ENCODE data around the gene ERICH6.

Gene ERICH6

DNA sequence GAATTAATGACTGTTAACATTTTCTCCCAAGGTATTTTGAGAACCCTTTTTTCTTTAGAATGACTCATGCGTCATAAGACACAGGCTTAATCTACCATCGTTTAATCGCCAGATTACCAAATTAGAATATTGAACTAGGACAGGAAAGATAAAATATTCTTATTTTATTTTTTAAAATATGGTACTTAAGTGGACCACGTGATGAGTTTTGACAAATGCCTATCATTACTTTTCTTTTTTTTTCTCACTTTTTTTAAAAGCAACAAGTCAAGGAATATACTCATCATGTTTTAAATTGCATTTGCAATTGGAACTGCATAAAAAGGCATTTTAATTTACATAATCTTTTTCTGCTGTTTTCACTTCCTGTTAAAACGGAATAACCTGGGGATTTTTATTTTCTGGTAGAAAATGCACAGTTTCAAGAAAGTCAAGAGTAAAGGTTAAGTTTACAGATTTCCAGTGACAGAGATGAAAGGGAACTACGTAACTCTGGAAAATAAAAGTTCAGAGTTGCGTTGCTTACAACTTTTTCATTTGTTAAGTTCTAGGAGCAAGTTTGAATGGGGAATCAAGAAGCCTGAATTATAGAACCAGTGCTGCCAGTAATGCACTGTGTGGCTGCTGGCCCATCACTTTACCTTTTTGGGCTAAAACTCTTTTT lies 35.6 kb upstream of the ERICH6 start:
- TF ChIP-seq, protein P1, sequence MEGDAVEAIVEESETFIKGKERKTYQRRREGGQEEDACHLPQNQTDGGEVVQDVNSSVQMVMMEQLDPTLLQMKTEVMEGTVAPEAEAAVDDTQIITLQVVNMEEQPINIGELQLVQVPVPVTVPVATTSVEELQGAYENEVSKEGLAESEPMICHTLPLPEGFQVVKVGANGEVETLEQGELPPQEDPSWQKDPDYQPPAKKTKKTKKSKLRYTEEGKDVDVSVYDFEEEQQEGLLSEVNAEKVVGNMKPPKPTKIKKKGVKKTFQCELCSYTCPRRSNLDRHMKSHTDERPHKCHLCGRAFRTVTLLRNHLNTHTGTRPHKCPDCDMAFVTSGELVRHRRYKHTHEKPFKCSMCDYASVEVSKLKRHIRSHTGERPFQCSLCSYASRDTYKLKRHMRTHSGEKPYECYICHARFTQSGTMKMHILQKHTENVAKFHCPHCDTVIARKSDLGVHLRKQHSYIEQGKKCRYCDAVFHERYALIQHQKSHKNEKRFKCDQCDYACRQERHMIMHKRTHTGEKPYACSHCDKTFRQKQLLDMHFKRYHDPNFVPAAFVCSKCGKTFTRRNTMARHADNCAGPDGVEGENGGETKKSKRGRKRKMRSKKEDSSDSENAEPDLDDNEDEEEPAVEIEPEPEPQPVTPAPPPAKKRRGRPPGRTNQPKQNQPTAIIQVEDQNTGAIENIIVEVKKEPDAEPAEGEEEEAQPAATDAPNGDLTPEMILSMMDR (IDR thresholded peaks at IDR 0.05; ENCODE audit: low read depth, low read length): no peak

DNA sequence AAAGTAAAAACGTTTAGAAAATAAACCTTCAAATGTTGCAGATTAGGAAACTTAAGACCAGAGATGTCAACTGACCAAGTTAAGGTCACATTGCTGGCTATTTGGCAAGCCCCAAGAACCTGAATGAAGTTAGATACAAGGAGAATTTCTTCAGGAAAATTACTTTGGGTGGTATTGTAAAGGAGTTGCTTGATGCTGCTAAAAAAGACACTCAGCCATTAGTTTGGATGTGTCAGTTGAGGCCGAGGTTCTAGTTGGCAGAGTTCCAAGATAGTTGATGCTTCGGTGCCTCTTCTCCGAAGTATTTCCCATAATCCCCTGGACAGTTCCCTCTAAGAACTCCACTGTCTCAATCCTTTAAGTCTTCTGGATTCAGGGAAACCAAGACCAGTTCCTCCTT lies 35.0 kb upstream of the ERICH6 start:
- no peaks in the 10 kb centered on the region for H3K36me3 ChIP-seq
- H3K27ac ChIP-seq: no peak overlapping the region
- H3K27me3 ChIP-seq (ENCODE audit: insufficient read depth, low read depth, severe bottlenecking): peaks cover 91% of the 10 kb centered on the region
- peaks cover 2% of the 10 kb centered on the region for H3K9me3 ChIP-seq (ENCODE audit: severe bottlenecking)
- no peak for DNase-seq
- no peak overlapping the region for H3K4me3 ChIP-seq (ENCODE audit: low read depth, low read length)
- TF ChIP-seq, protein P1 (IDR thresholded peaks at IDR 0.05; ENCODE audit: low read depth, low read length): no peak

More for the DNA sequence above, 35.6 kb upstream of the ERICH6 start:
- Histone ChIP-seq H3K4me3 (ENCODE audit: low read depth, low read length) (no peak overlapping the region), H3K36me3 (no peaks in the 10 kb centered on the region), H3K27ac (no peak overlapping the region), H3K27me3 (ENCODE audit: insufficient read depth, low read depth, severe bottlenecking) (peaks cover 86% of the 10 kb centered on the region), H3K9me3 (ENCODE audit: severe bottlenecking) (peaks cover 2% of the 10 kb centered on the region)
- no peak for DNase-seq

DNA sequence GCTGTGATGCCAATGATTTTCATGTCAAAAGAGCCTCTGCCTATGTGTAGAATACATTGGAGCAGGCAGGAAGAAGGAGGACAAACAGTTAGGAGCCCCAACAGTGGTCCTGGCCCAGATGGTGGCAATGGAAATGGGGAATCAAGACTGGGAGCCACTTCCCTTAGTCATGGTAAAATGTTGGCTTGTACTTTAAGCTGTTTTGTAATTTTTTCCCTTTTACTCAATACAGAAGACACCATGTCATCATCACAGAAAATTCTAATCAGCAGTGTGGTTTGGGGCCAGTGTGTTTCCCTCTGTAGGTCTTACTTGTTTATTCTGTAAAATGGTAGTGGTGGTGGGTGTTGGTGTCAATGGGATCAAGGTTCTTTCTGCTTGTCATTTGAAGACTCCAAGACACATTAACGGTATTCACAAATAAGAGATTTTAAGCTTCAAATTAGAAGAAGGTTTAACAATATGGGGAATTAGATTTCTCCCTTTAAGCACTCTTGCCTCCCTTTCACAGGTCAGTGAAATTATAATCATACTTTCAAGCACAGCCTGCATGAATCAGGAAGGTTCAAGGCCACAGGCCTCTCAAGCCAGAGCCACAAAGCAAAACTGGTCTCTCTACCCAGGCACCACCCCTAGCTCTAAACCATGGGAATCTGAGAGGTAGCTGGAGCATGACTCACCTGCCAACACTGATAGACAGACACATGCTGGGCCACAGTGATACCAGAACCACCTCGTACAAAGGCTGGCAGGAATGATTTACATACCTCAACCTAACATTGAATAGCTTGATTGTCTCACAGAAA lies 34.4 kb upstream of the ERICH6 start:
- H3K27ac ChIP-seq: no peak overlapping the region

DNA sequence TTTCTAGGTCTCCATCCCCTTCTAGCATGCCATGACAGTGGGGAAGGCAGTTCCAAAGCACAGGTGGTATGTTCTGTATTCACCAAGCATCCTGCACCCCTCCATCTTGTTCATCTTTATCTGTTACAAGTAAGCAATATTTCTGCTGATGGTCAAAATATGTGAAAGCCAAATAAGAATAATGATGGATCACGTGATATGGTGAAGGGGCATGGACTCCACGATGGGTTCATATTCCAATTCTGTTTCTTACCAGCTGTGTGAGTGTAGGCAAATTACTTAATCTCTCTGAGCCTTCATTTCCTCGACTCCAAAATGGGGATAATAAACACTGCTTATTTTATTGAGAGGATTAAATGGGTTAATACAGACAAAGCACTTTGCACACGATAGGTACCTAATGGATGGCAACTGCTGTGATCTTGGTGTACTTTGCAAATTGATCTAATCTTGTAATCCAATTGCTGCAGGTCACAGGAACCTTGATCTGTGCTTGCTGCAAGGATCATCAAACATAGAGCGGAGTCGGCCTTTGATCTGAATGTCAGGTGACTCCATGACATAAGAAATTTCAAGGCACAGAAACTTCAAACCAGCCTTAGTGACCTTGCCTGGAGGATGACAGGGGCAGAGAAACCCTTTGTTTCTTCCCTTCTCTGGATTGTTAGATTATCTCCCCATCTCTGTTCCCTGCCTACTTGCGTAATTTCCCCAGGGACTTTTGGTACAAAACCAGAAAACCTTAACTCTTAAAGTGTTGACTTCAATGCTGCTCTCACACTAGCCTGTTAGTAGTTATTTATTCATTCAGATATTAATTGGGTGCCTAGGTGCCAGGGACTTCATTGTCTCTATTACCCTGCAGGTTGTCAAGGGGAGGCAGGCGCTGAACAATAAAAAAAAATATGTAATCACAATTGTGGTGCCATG lies 33.4 kb upstream of the ERICH6 start:
- peaks cover 91% of the 10 kb centered on the region for H3K27me3 ChIP-seq (ENCODE audit: insufficient read depth, low read depth, severe bottlenecking)
- TF ChIP-seq, protein P1 (IDR thresholded peaks at IDR 0.05; ENCODE audit: low read depth, low read length): no peak
- no peak overlapping the region for H3K4me3 ChIP-seq (ENCODE audit: low read depth, low read length)
- DNase-seq: no peak
- H3K36me3 ChIP-seq: no peaks in the 10 kb centered on the region
- H3K9me3 ChIP-seq (ENCODE audit: severe bottlenecking): peaks cover 2% of the 10 kb centered on the region
- H3K27ac ChIP-seq: no peak overlapping the region

More for the DNA sequence above, 34.4 kb upstream of the ERICH6 start:
- TF ChIP-seq, protein P1 (IDR thresholded peaks at IDR 0.05; ENCODE audit: low read depth, low read length): no peak
- H3K9me3 ChIP-seq (ENCODE audit: severe bottlenecking): peaks cover 2% of the 10 kb centered on the region
- no peak overlapping the region for H3K4me3 ChIP-seq (ENCODE audit: low read depth, low read length)
- DNase-seq: no peak
- H3K36me3 ChIP-seq: no peaks in the 10 kb centered on the region
- peaks cover 92% of the 10 kb centered on the region for H3K27me3 ChIP-seq (ENCODE audit: insufficient read depth, low read depth, severe bottlenecking)

DNA sequence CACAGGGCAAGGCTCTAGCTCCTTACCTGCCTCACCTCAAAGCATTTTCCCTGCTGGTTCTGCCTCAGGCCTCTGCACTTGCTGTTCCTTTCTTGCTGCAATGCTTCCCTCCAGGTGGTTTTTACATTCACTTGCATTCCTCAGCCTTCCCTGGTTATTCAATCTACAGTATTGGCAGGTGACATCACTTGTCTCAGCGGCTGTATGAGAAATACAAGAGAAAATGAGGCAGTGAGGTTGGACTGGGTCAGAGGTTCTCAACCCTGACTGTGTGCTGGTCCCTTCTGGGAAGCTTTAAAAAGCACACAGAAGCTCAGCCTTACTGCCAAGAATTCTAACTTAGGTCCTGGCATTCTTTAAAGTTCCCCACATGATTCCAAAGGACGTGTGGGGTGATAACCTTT lies 32.6 kb upstream of the ERICH6 start:
- TF ChIP-seq, protein P1 (IDR thresholded peaks at IDR 0.05; ENCODE audit: low read depth, low read length): no peak
- no peak for DNase-seq
- no peak overlapping the region for H3K27ac ChIP-seq

More for the DNA sequence above, 32.6 kb upstream of the ERICH6 start:
- no peak overlapping the region for H3K4me3 ChIP-seq (ENCODE audit: low read depth, low read length)
- peaks cover 2% of the 10 kb centered on the region for H3K9me3 ChIP-seq (ENCODE audit: severe bottlenecking)
- no peaks in the 10 kb centered on the region for H3K36me3 ChIP-seq
- peaks cover 90% of the 10 kb centered on the region for H3K27me3 ChIP-seq (ENCODE audit: insufficient read depth, low read depth, severe bottlenecking)

Data from WERI-Rb-1 (cell line).